Naive thymus-derived CD4-positive, alpha-beta T cell (primary cell): ENCODE data around the gene ELMO1. TPM values are rescaled to one million over a fixed set of nuclear protein-coding genes. Genes with fewer than 3 reads are reported as not detected.
A peak's percentile ranks its signal among the peaks of the same experiment; 100 is the strongest.

Experiments used
- ATAC-seq: fragments of 150-1000 bp; cut with Tn5 transposase; 2 replicates; pipeline ENCODE4 v1.10.0; 2021; ENCODE audit warnings: mild to moderate bottlenecking, moderate library complexity
- CTCF ChIA-PET: fragments of 350-600 bp; sonication (Branson Sonifier 250); formaldehyde crosslinking; loops from one replicate; lab custom pipeline; 2021; ENCODE audit warnings: antibody characterized with exemption; lab: Charles Lee
- POLR2A ChIA-PET: fragments of 350-600 bp; sonication (Branson Sonifier 250); formaldehyde crosslinking; loops from one replicate; lab custom pipeline; 2021; ENCODE audit warnings: antibody characterized with exemption, inconsistent platforms; lab: Charles Lee
- DNase-seq, 9 donors: peaks; one replicate each; pipeline versions ENCODE4 v3.0.0 to v3.0.0-alpha.2; 2020 to 2022; ENCODE audit warnings: mixed read lengths in 1 of 9
- H3K27ac ChIP-seq: one replicate; pipeline ENCODE4 v1.7.0; 2013; ENCODE audit warnings: mild to moderate bottlenecking, low read depth, low read length, moderate library complexity
- H3K27me3 ChIP-seq, 2 donors: one replicate each; pipeline ENCODE4 v1.7.0; 2013; ENCODE audit warnings: low read length in 2 of 2, mild to moderate bottlenecking in 2 of 2, moderate library complexity in 2 of 2; ENCODE audit not compliant: control insufficient read depth in 2 of 2, insufficient read depth in 2 of 2
- H3K36me3 ChIP-seq, 3 experiments: 1 replicate in 2 of 3; 2 replicates in 1 of 3; pipeline ENCODE4 v1.7.0; 2013; ENCODE audit warnings: low read length in 3 of 3, mild to moderate bottlenecking in 3 of 3, moderate library complexity in 1 of 3; ENCODE audit not compliant: insufficient read depth in 3 of 3, control insufficient read depth in 2 of 3
- H3K4me1 ChIP-seq, 2 donors: one replicate each; pipeline ENCODE4 v1.7.0; 2013; ENCODE audit warnings: low read length in 2 of 2, mild to moderate bottlenecking in 2 of 2, moderate library complexity in 1 of 2; ENCODE audit not compliant: control insufficient read depth in 2 of 2, insufficient read depth in 2 of 2
- H3K4me3 ChIP-seq: 2 replicates; pipeline ENCODE4 v1.7.0; 2013; ENCODE audit warnings: mild to moderate bottlenecking, low read length
- H3K9me3 ChIP-seq, 3 experiments: 1 replicate in 2 of 3; 2 replicates in 1 of 3; pipeline ENCODE4 v1.7.0; 2013; ENCODE audit warnings: low read length in 3 of 3; ENCODE audit not compliant: control insufficient read depth in 2 of 3
- H3K27ac Mint-ChIP-seq, 9 donors: one replicate each; pipeline ENCODE4 v1.8.0; 2020 to 2022; ENCODE audit warnings: mixed read lengths in 9 of 9, mild to moderate bottlenecking in 8 of 9, moderate library complexity in 5 of 9, inconsistent platforms in 2 of 9
- H3K27me3 Mint-ChIP-seq, 5 donors: one replicate each; pipeline ENCODE4 v1.8.0; 2021 to 2022; ENCODE audit warnings: mixed read lengths in 5 of 5, mild to moderate bottlenecking in 1 of 5
- H3K36me3 Mint-ChIP-seq, 5 donors: one replicate each; pipeline ENCODE4 v1.8.0; 2020 to 2022; ENCODE audit warnings: mixed read lengths in 5 of 5, mild to moderate bottlenecking in 3 of 5, inconsistent platforms in 1 of 5
- H3K4me1 Mint-ChIP-seq, 7 donors: one replicate each; pipeline ENCODE4 v1.8.0; 2020 to 2022; ENCODE audit warnings: mixed read lengths in 7 of 7, mild to moderate bottlenecking in 3 of 7, inconsistent platforms in 1 of 7
- H3K4me3 Mint-ChIP-seq, 10 donors: one replicate each; pipeline ENCODE4 v1.8.0; 2020 to 2022; ENCODE audit warnings: mild to moderate bottlenecking in 10 of 10, mixed read lengths in 10 of 10, moderate library complexity in 6 of 10, inconsistent platforms in 2 of 10
- H3K9me3 Mint-ChIP-seq, 11 donors: one replicate each; pipeline ENCODE4 v1.8.0; 2020 to 2022; ENCODE audit warnings: mixed read lengths in 11 of 11, mild to moderate bottlenecking in 4 of 11, inconsistent platforms in 1 of 11, moderate library complexity in 1 of 11
- intact Hi-C, 2 donors: fragments of 100-400 bp; cut with micrococcal nuclease; formaldehyde crosslinking; loops; one replicate each; pipeline ENCODE4 v1.15.1; 2023
- polyA plus RNA-seq, 2 donors: library from polyadenylated mRNA; unstranded; fragments of 300-500 nt; fragmentation: Illumina TruSeq; gene quantifications; one replicate each; pipeline ENCODE4 v1.2.3, GENCODE V29; 2021
- total RNA-seq, 6 experiments: library from RNA in 5 of 6; stranded (reverse) in 5 of 6; gene quantifications; 1 replicate in 5 of 6; 2 replicates in 1 of 6; pipeline ENCODE4 v1.2.3 and lab custom pipeline; 2021 to 2026

The ELMO1 gene
- total and polyA plus RNA-seq, 7 experiments from 2014 or later: 63.6 to 160 (median 124) TPM

DNA sequence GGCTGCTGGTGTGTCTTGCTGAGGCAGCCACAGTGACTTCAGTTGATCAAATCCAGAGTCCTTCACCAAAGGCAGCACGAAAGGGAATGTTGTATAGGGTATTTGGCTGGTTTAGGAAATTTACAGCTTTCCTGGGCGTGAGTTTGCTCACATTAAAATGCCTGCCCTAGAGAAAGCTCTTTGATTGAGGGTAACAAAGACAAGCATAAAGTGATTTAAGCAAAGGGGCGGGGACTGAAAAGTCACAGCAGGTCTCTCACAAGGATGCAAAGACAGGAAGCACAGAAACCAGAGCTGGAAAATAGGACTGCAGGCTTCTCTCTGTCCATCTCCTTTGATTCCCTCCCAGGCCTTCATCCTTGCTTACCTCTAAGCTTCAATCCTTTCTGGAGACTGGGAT, 139.2 kb downstream of the ELMO1 start:
- Mint-ChIP-seq H3K4me1 (peaks cover 45 to 77% (median 67%) of the 10 kb centered on the region in 7 donors), H3K36me3 (peaks cover 21 to 67% (median 51%) of the 10 kb centered on the region in 5 donors), H3K4me3 (peak overlapping the region in 8 of 10 donors; percentile 9 to 88 (median 50)), H3K27me3 (no peaks in the 10 kb centered on the region), H3K27ac (peak overlapping the region in 7 of 9 donors; percentile 58 to 98 (median 91)), H3K9me3 (peaks cover 0 to 14% (median 0%) of the 10 kb centered on the region in 11 donors)
- intact Hi-C loops: no loop called here
- Histone ChIP-seq H3K9me3 (no peaks in the 10 kb centered on the region), H3K4me1 (peaks cover 23 to 43% of the 10 kb centered on the region in 2 donors), H3K27me3 (no peaks in the 10 kb centered on the region), H3K4me3 (peak overlapping the region; percentile 22), H3K27ac (peak overlapping the region; percentile 38), H3K36me3 (no peaks in the 10 kb centered on the region)
- ChIA-PET POLR2A (interaction anchor here (0.9 kb wide), 1 partner anchor 139 kb away, joined by 3 read pairs; the partner anchor contains the start of gene ELMO1), CTCF (interaction anchor here (1.7 kb wide), 2 partner anchors 25 to 42 kb away, joined by 4 to 6 read pairs; no protein-coding TSS in a partner anchor)
- ATAC-seq: no peak
- no peak for DNase-seq

- H3K4me3 Mint-ChIP-seq: no peak overlapping the region
- no peaks in the 10 kb centered on the region for H3K27me3 Mint-ChIP-seq
- Histone ChIP-seq H3K27me3 (no peaks in the 10 kb centered on the region), H3K36me3 (peaks cover 0 to 13% (median 0%) of the 10 kb centered on the region in 3 experiments), H3K27ac (no peak overlapping the region), H3K4me1 (peaks cover 5 to 8% of the 10 kb centered on the region in 2 donors), H3K4me3 (no peak overlapping the region), H3K9me3 (no peaks in the 10 kb centered on the region)
- ChIA-PET POLR2A (interaction anchor here (0.6 kb wide), 1 partner anchor 579 kb away, joined by 3 read pairs; no protein-coding TSS in a partner anchor), CTCF (interaction anchor here (0.5 to 1.1 kb wide), 3 partner anchors 39 to 118 kb away, joined by 3 read pairs; no protein-coding TSS in a partner anchor)
- peaks cover 32 to 84% (median 73%) of the 10 kb centered on the region in 5 donors for H3K36me3 Mint-ChIP-seq
- H3K27ac Mint-ChIP-seq: no peak overlapping the region
- intact Hi-C loops: no loop called here
- H3K4me1 Mint-ChIP-seq: peaks cover 17 to 48% (median 40%) of the 10 kb centered on the region in 7 donors
- peaks cover 0 to 19% (median 2%) of the 10 kb centered on the region in 11 donors for H3K9me3 Mint-ChIP-seq
- DNase-seq: no peak
- ATAC-seq: no peak
These were observed 143.7 kb downstream of the ELMO1 start for GRCh38 chr7:37304921-37305320.

DNA sequence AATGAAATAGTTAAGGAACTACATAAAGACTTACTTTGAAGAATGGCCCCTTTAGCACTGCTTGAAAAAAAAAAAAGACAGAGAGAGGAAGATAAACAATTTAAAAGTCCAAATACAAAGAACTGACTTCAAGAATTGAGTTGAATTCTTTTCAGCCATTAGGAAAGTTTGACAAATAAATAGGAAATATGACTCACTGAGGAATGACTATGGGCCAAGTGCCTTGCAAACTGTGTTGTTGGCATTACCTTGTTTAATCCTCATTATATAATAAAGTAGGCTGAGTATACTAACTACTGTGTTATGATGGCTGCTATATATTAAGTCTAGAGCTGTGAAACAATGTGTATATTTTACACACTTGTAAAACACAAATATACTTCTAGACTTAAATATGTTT, 151.1 kb downstream of the ELMO1 start:
- Mint-ChIP-seq H3K4me1 (peaks cover 0 to 17% (median 10%) of the 10 kb centered on the region in 7 donors), H3K36me3 (peaks cover 0 to 40% (median 25%) of the 10 kb centered on the region in 5 donors), H3K27ac (peak overlapping the region in 5 of 9 donors; percentile 3 to 63 (median 43)), H3K27me3 (no peaks in the 10 kb centered on the region), H3K9me3 (peaks cover 0 to 5% (median 0%) of the 10 kb centered on the region in 11 donors), H3K4me3 (no peak overlapping the region)
- ATAC-seq: no peak
- no peak overlapping the region for H3K27ac ChIP-seq
- no peaks in the 10 kb centered on the region for H3K27me3 ChIP-seq
- no peaks in the 10 kb centered on the region for H3K9me3 ChIP-seq
- H3K36me3 ChIP-seq: peaks cover 0 to 6% (median 0%) of the 10 kb centered on the region in 3 experiments
- POLR2A ChIA-PET: no interaction called here
- H3K4me1 ChIP-seq: no peaks in the 10 kb centered on the region
- no peak overlapping the region for H3K4me3 ChIP-seq
- CTCF ChIA-PET: no interaction called here
- DNase-seq: no peak
- intact Hi-C loops: no loop called here

DNA sequence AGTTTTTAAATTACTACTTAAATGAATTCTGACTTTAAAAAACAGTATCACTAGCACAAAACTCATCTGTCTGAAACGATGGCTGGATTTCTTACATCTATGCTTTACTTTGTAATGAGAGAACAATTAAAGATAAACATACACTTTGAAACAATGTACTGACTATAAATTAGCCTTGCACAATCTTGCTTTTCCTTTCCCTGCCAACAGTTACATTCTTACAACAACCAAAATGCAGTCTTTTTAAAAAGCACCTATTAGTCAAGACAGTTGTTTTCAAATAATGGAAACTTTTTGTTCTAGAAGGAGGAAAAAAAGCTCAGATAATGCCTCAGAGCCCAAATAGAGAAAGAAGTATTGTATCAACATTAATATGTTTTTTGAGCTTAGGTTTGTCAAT, 153.3 kb downstream of the ELMO1 start:
- Mint-ChIP-seq H3K4me1 (peaks cover 0 to 24% (median 14%) of the 10 kb centered on the region in 7 donors), H3K9me3 (peaks cover 0 to 15% (median 0%) of the 10 kb centered on the region in 11 donors), H3K27ac (peak overlapping the region in 6 of 9 donors; percentile 0 to 86 (median 40)), H3K36me3 (peaks cover 0 to 26% (median 14%) of the 10 kb centered on the region in 5 donors), H3K4me3 (no peak overlapping the region), H3K27me3 (no peaks in the 10 kb centered on the region)
- DNase-seq (no peak), ATAC-seq (no peak)
- intact Hi-C loops: no loop called here
- no peaks in the 10 kb centered on the region for H3K4me1 ChIP-seq
- H3K27ac ChIP-seq: no peak overlapping the region
- ChIA-PET POLR2A (interaction anchor here (1.1 to 2.4 kb wide), 2 partner anchors 8 to 10 kb away, joined by 3 to 7 read pairs; no protein-coding TSS in a partner anchor), CTCF (interaction anchor here (0.6 to 2.2 kb wide), 3 partner anchors 11 to 85 kb away, joined by 3 to 12 read pairs (median 3); no protein-coding TSS in a partner anchor)
- H3K36me3 ChIP-seq: no peaks in the 10 kb centered on the region
- no peak overlapping the region for H3K4me3 ChIP-seq
- no peaks in the 10 kb centered on the region for H3K27me3 ChIP-seq
- H3K9me3 ChIP-seq: no peaks in the 10 kb centered on the region

- DNase-seq (no peak), ATAC-seq (no peak)
- Mint-ChIP-seq H3K4me3 (no peak overlapping the region), H3K27me3 (no peaks in the 10 kb centered on the region), H3K9me3 (peaks cover 0 to 11% (median 0%) of the 10 kb centered on the region in 11 donors), H3K27ac (peak overlapping the region in 7 of 9 donors; percentile 1 to 83 (median 36)), H3K4me1 (peaks cover 23 to 50% (median 44%) of the 10 kb centered on the region in 7 donors), H3K36me3 (peaks cover 0 to 18% (median 10%) of the 10 kb centered on the region in 5 donors)
- peaks cover 7 to 8% of the 10 kb centered on the region in 2 donors for H3K4me1 ChIP-seq
- no peak overlapping the region for H3K27ac ChIP-seq
- POLR2A ChIA-PET: no interaction called here
- no peaks in the 10 kb centered on the region for H3K36me3 ChIP-seq
- CTCF ChIA-PET: interaction anchor here (0.6 to 0.8 kb wide), 2 partner anchors 61 to 102 kb away, joined by 3 to 4 read pairs; no protein-coding TSS in a partner anchor
- no peaks in the 10 kb centered on the region for H3K27me3 ChIP-seq
- intact Hi-C loops: no loop called here
- no peak overlapping the region for H3K4me3 ChIP-seq
- H3K9me3 ChIP-seq: no peaks in the 10 kb centered on the region
These were observed 157.9 kb downstream of the ELMO1 start for GRCh38 chr7:37290731-37291130.

- Histone ChIP-seq H3K4me1 (peaks cover 8 to 15% of the 10 kb centered on the region in 2 donors), H3K27ac (no peak overlapping the region), H3K36me3 (no peaks in the 10 kb centered on the region), H3K9me3 (no peaks in the 10 kb centered on the region), H3K4me3 (no peak overlapping the region), H3K27me3 (no peaks in the 10 kb centered on the region)
- ChIA-PET CTCF (interaction anchor here (0.6 to 1.3 kb wide), 4 partner anchors 12 to 1309 kb away, joined by 3 to 5 read pairs (median 4); no protein-coding TSS in a partner anchor), POLR2A (interaction anchor here (1.9 kb wide), 1 partner anchor 14 kb away, joined by 5 read pairs; no protein-coding TSS in a partner anchor)
- Mint-ChIP-seq H3K4me3 (no peak overlapping the region), H3K27ac (peak overlapping the region; percentile 30 to 84 (median 67)), H3K27me3 (no peaks in the 10 kb centered on the region), H3K36me3 (peaks cover 0 to 15% (median 10%) of the 10 kb centered on the region in 5 donors), H3K9me3 (peaks cover 0 to 11% (median 0%) of the 10 kb centered on the region in 11 donors), H3K4me1 (peaks cover 28 to 59% (median 53%) of the 10 kb centered on the region in 7 donors)
- DNase-seq: no peak
- intact Hi-C loops: no loop called here
- no peak for ATAC-seq
These were observed 158.9 kb downstream of the ELMO1 start for GRCh38 chr7:37289781-37290180.
